Osteocyte (in vitro differentiated cells): Measurements from ENCODE around the gene PDE4D. TPM values are rescaled to one million over a fixed set of nuclear protein-coding genes. Genes with fewer than 3 reads are reported as not detected.

Experiments used
- DNase-seq: peaks from one replicate; pipeline ENCODE4 v3.0.0; 2021; ENCODE audit warnings: mixed read lengths; ENCODE audit not compliant: unreplicated experiment; ENCODE audit errors: extremely low spot score
- H3K27ac Mint-ChIP-seq: one replicate; pipeline ENCODE4 v1.8.0; 2021; ENCODE audit warnings: mild to moderate bottlenecking, mixed read lengths; ENCODE audit not compliant: unreplicated experiment
- H3K27me3 Mint-ChIP-seq: one replicate; pipeline ENCODE4 v1.8.0; 2021; ENCODE audit warnings: mixed read lengths; ENCODE audit not compliant: unreplicated experiment
- H3K36me3 Mint-ChIP-seq: one replicate; pipeline ENCODE4 v1.8.0; 2021; ENCODE audit warnings: mixed read lengths; ENCODE audit not compliant: unreplicated experiment
- H3K4me1 Mint-ChIP-seq: one replicate; pipeline ENCODE4 v1.8.0; 2021; ENCODE audit warnings: mixed read lengths; ENCODE audit not compliant: unreplicated experiment
- H3K4me3 Mint-ChIP-seq: one replicate; pipeline ENCODE4 v1.8.0; 2021; ENCODE audit warnings: mild to moderate bottlenecking, moderate library complexity, mixed read lengths; ENCODE audit not compliant: unreplicated experiment
- H3K9me3 Mint-ChIP-seq: one replicate; pipeline ENCODE4 v1.8.0; 2021; ENCODE audit warnings: mixed read lengths; ENCODE audit not compliant: unreplicated experiment
- CTCF ChIP-seq: fragments of 200-600 bp; sonication (generic); IDR thresholded peaks from 2 replicates; pipeline ENCODE4 v1.5.0; 2021; ENCODE audit warnings: antibody characterized with exemption, mild to moderate bottlenecking, moderate library complexity
- total RNA-seq: library from RNA; stranded (reverse); gene quantifications from 2 replicates; pipeline ENCODE4 v1.2.1, GENCODE V29; 2021

The PDE4D gene
- total RNA-seq, 1 donor from 2014 or later: 24.2 TPM

GRCh38 chr5:59622848-59623247, 270.7 kb downstream of the PDE4D start:
- Mint-ChIP-seq H3K4me1 (peaks cover 11% of the 10 kb centered on the region), H3K27me3 (no peaks in the 10 kb centered on the region), H3K4me3 (no peak overlapping the region), H3K27ac (no peak overlapping the region), H3K36me3 (no peaks in the 10 kb centered on the region), H3K9me3 (peaks cover 3% of the 10 kb centered on the region)
- DNase-seq: no peak
- no peak for TF ChIP-seq CTCF

- Mint-ChIP-seq H3K27ac (no peak overlapping the region), H3K9me3 (peaks cover 5% of the 10 kb centered on the region), H3K27me3 (no peaks in the 10 kb centered on the region), H3K36me3 (no peaks in the 10 kb centered on the region), H3K4me1 (peaks cover 13% of the 10 kb centered on the region), H3K4me3 (no peak overlapping the region)
- no peak for DNase-seq
- TF ChIP-seq CTCF: no peak
These were observed 272.0 kb downstream of the PDE4D start for GRCh38 chr5:59621477-59621876.

- Mint-ChIP-seq H3K9me3 (peaks cover 5% of the 10 kb centered on the region), H3K4me1 (peaks cover 21% of the 10 kb centered on the region), H3K4me3 (no peak overlapping the region), H3K27ac (peak overlapping the region; percentile 59), H3K27me3 (no peaks in the 10 kb centered on the region), H3K36me3 (no peaks in the 10 kb centered on the region)
- DNase-seq: no peak
- no peak for TF ChIP-seq CTCF
These were observed 272.9 kb downstream of the PDE4D start for GRCh38 chr5:59620535-59621212.

GRCh38 chr5:59618644-59619043, 274.9 kb downstream of the PDE4D start:
- H3K9me3 Mint-ChIP-seq: peaks cover 5% of the 10 kb centered on the region
- H3K4me3 Mint-ChIP-seq: no peak overlapping the region
- DNase-seq: no peak

More at GRCh38 chr5:59618644-59619043, 274.9 kb downstream of the PDE4D start:
- Mint-ChIP-seq H3K36me3 (no peaks in the 10 kb centered on the region), H3K27ac (no peak overlapping the region), H3K27me3 (no peaks in the 10 kb centered on the region), H3K4me1 (peaks cover 27% of the 10 kb centered on the region)
- TF ChIP-seq CTCF: no peak
